H9 (cell line): ENCODE measurements around the gene CTIF. TPM values are rescaled to one million over a fixed set of nuclear protein-coding genes. Genes with fewer than 3 reads are reported as not detected.

Source experiments
- DNase-seq: peaks from one replicate; pipeline ENCODE4 v3.0.0-alpha.2; 2017
- H2AFZ ChIP-seq: one replicate; pipeline ENCODE4 v1.6.1; 2013; ENCODE audit warnings: mild to moderate bottlenecking, low read length, control low read depth, moderate library complexity
- H2AK5ac ChIP-seq: 2 replicates; pipeline ENCODE4 v1.6.1; 2013; ENCODE audit warnings: low read length, control low read depth, mixed read lengths; ENCODE audit not compliant: insufficient read length
- H2BK120ac ChIP-seq: one replicate; pipeline ENCODE4 v1.6.1; 2013; ENCODE audit warnings: low read depth, mild to moderate bottlenecking, low read length, control low read depth, inconsistent platforms; ENCODE audit not compliant: poor library complexity, severe bottlenecking
- H2BK12ac ChIP-seq: 2 replicates; pipeline ENCODE4 v1.6.1; 2013; ENCODE audit warnings: low read length, control low read depth, mixed read lengths, low read depth; ENCODE audit not compliant: insufficient read length
- H2BK15ac ChIP-seq: 2 replicates; pipeline ENCODE4 v1.6.1; 2013; ENCODE audit warnings: low read depth, low read length, control low read depth
- H2BK20ac ChIP-seq: one replicate; pipeline ENCODE4 v1.6.1; 2013; ENCODE audit warnings: low read depth, mild to moderate bottlenecking, low read length, control low read depth, inconsistent platforms; ENCODE audit not compliant: poor library complexity, severe bottlenecking
- H2BK5ac ChIP-seq: 2 replicates; pipeline ENCODE4 v1.6.1; 2013; ENCODE audit warnings: low read length, control low read depth, mixed read lengths; ENCODE audit not compliant: insufficient read length
- H3K14ac ChIP-seq: 2 replicates; pipeline ENCODE4 v1.6.1; 2013; ENCODE audit warnings: low read length, control low read depth; ENCODE audit not compliant: insufficient read depth
- H3K18ac ChIP-seq: 2 replicates; pipeline ENCODE4 v1.6.1; 2013; ENCODE audit warnings: low read depth, mild to moderate bottlenecking, mixed read lengths, low read length, control low read depth; ENCODE audit not compliant: insufficient read length
- H3K23ac ChIP-seq: 2 replicates; pipeline ENCODE4 v1.6.1; 2013; ENCODE audit warnings: low read length, control low read depth, mixed read lengths, low read depth; ENCODE audit not compliant: insufficient read length
- H3K23me2 ChIP-seq: 2 replicates; pipeline ENCODE4 v1.6.1; 2013; ENCODE audit warnings: low read depth, mild to moderate bottlenecking, mixed read lengths, low read length, control low read depth; ENCODE audit not compliant: insufficient read length, poor library complexity, severe bottlenecking
- H3K27ac ChIP-seq: 2 replicates; pipeline ENCODE4 v1.5.1; 2013; ENCODE audit warnings: low read length, control low read depth, mixed read lengths, low read depth; ENCODE audit not compliant: insufficient read length
- H3K27me3 ChIP-seq: 2 replicates; pipeline ENCODE4 v1.6.1; 2013; ENCODE audit warnings: low read length, control low read depth, inconsistent platforms; ENCODE audit not compliant: insufficient read depth
- H3K4ac ChIP-seq: 2 replicates; pipeline ENCODE4 v1.6.1; 2013; ENCODE audit warnings: low read depth, mild to moderate bottlenecking, control low read depth, inconsistent platforms, low read length, moderate library complexity
- H3K4me1 ChIP-seq: 2 replicates; pipeline ENCODE4 v1.6.1; 2013; ENCODE audit warnings: low read length, control low read depth, inconsistent platforms; ENCODE audit not compliant: insufficient read depth
- H3K4me2 ChIP-seq: 2 replicates; pipeline ENCODE4 v1.6.1; 2013; ENCODE audit warnings: low read length, control low read depth, mixed read lengths; ENCODE audit not compliant: insufficient read length, insufficient read depth
- H3K56ac ChIP-seq: 2 replicates; pipeline ENCODE4 v1.6.1; 2013; ENCODE audit warnings: low read depth, mild to moderate bottlenecking, mixed read lengths, low read length, control low read depth; ENCODE audit not compliant: insufficient read length
- H3K79me1 ChIP-seq: 2 replicates; pipeline ENCODE4 v1.6.1; 2013; ENCODE audit warnings: low read depth, mild to moderate bottlenecking, moderate library complexity, low read length, control low read depth, inconsistent platforms; ENCODE audit not compliant: insufficient read depth, poor library complexity, severe bottlenecking
- H3K79me2 ChIP-seq: 2 replicates; pipeline ENCODE4 v1.6.1; 2013; ENCODE audit warnings: low read length, control low read depth, inconsistent platforms; ENCODE audit not compliant: insufficient read depth
- H3K9ac ChIP-seq: 2 replicates; pipeline ENCODE4 v1.6.1; 2013; ENCODE audit warnings: low read length, control low read depth, mixed read lengths; ENCODE audit not compliant: insufficient read length; ENCODE audit errors: extremely low read depth
- H3K9me3 ChIP-seq: one replicate; pipeline ENCODE4 v1.6.1; 2013; ENCODE audit warnings: low read depth, low read length, inconsistent platforms; ENCODE audit not compliant: control insufficient read depth
- H3T11ph ChIP-seq: one replicate; pipeline ENCODE4 v1.6.1; 2013; ENCODE audit warnings: mild to moderate bottlenecking, low read length, control low read depth, inconsistent platforms
- H4K20me1 ChIP-seq: one replicate; pipeline ENCODE4 v1.6.1; 2013; ENCODE audit not compliant: control insufficient read depth, insufficient read length, insufficient read depth
- H4K5ac ChIP-seq: 2 replicates; pipeline ENCODE4 v1.6.1; 2013; ENCODE audit warnings: low read depth, mild to moderate bottlenecking, mixed read lengths, low read length, control low read depth; ENCODE audit not compliant: insufficient read length
- H4K8ac ChIP-seq: replicated peaks from 2 replicates; pipeline ENCODE4 v1.6.1; 2013; ENCODE audit warnings: low read length, control low read depth, mixed read lengths, low read depth; ENCODE audit not compliant: insufficient read length
- H4K91ac ChIP-seq: 2 replicates; pipeline ENCODE4 v1.6.1; 2013; ENCODE audit warnings: low read depth, mild to moderate bottlenecking, moderate library complexity, mixed read lengths, low read length, control low read depth; ENCODE audit not compliant: insufficient read length
- H3K27ac Mint-ChIP-seq, 3 experiments: 2 replicates in 2 of 3; 3 replicates in 1 of 3; pipeline ENCODE4 v1.8.0; 2020 to 2021; ENCODE audit warnings: mixed read lengths in 3 of 3, mild to moderate bottlenecking in 1 of 3, moderate library complexity in 1 of 3
- H3K27me3 Mint-ChIP-seq: 2 replicates; pipeline ENCODE4 v1.8.0; 2021; ENCODE audit warnings: low read depth, mild to moderate bottlenecking, moderate library complexity, mixed read lengths
- H3K36me3 Mint-ChIP-seq, 3 experiments: 2 replicates in 2 of 3; 3 replicates in 1 of 3; pipeline ENCODE4 v1.8.0; 2020 to 2021; ENCODE audit warnings: low read depth in 3 of 3, mixed read lengths in 3 of 3; ENCODE audit not compliant: insufficient read depth in 1 of 3
- H3K4me1 Mint-ChIP-seq, 2 experiments: 2 replicates each; pipeline ENCODE4 v1.8.0; 2020; ENCODE audit warnings: mixed read lengths in 2 of 2
- H3K4me3 Mint-ChIP-seq, 2 experiments: 2 replicates in 1 of 2; 3 replicates in 1 of 2; pipeline ENCODE4 v1.8.0; 2020 to 2021; ENCODE audit warnings: mild to moderate bottlenecking in 2 of 2, mixed read lengths in 2 of 2, moderate library complexity in 1 of 2
- H3K9me3 Mint-ChIP-seq, 2 experiments: 2 replicates in 1 of 2; 3 replicates in 1 of 2; pipeline ENCODE4 v1.8.0; 2020; ENCODE audit warnings: mild to moderate bottlenecking in 2 of 2, mixed read lengths in 2 of 2, moderate library complexity in 1 of 2
- CTCF ChIP-seq: fragments of 200-600 bp; sonication (generic); conservative IDR thresholded peaks from 3 replicates; pipeline ENCODE4 v1.8.0; 2021; ENCODE audit warnings: antibody characterized with exemption, mild to moderate bottlenecking
- WGBS: extraction: QIAGEN DNeasy Blood & Tissue Kit; methylation state at CpG from one replicate; pipeline ENCODE4 v1.1.7; 2013; ENCODE audit warnings: missing lambda C conversion rate, low lambda C conversion rate, mixed read lengths; ENCODE audit not compliant: insufficient read length; ENCODE audit errors: extremely low coverage; 5-methylcytosine and 5-hydroxymethylcytosine counted together
- total RNA-seq: library from RNA; stranded (reverse); gene quantifications from 2 replicates; pipeline ENCODE4 v1.2.1, GENCODE V29; 2021

The CTIF gene
- total RNA-seq, 1 experiment from 2014 or later = 15.8 TPM

- Histone ChIP-seq H4K5ac (no peak overlapping the region), H3K4me1 (peaks cover 9% of the 10 kb centered on the region), H2BK5ac (no peak overlapping the region), H3K56ac (no peak overlapping the region), H2AK5ac (no peak overlapping the region), H3K18ac (peak overlapping the region; percentile 40), H3K79me2 (no peaks in the 10 kb centered on the region), H2BK20ac (no peak overlapping the region), H3K4me2 (no peak overlapping the region), H3K9me3 (no peaks in the 10 kb centered on the region), H2BK120ac (no peak overlapping the region), H3K79me1 (no peaks in the 10 kb centered on the region), H3K9ac (no peak overlapping the region), H3K23ac (no peak overlapping the region), H4K91ac (no peak overlapping the region), H3K4ac (no peak overlapping the region), H3K27ac (no peak overlapping the region), H2AFZ (no peak overlapping the region), H2BK15ac (no peak overlapping the region), H3K27me3 (no peaks in the 10 kb centered on the region), H2BK12ac (no peak overlapping the region), H3K14ac (no peak overlapping the region; the same call in none of the 2 replicates), H4K8ac (no peak overlapping the region), H3T11ph (no peak overlapping the region), H4K20me1 (no peaks in the 10 kb centered on the region), H3K23me2 (no peaks in the 10 kb centered on the region)
- no CpG with 5 or more reads among the region's 13 CpGs for WGBS
- no peak for TF ChIP-seq CTCF
- no peaks in the 10 kb centered on the region; the same call in 1 of the 2 replicates for H3K27me3 Mint-ChIP-seq
- H3K9me3 Mint-ChIP-seq = no peaks in the 10 kb centered on the region
- peak overlapping the region in 1 of 3 experiments; percentile 8; a peak in 2 of 7 replicates for H3K27ac Mint-ChIP-seq
- peak; percentile 64 for DNase-seq
- H3K4me3 Mint-ChIP-seq = peak overlapping the region in 1 of 2 experiments; percentile 61; a peak in 2 of 5 replicates
- H3K4me1 Mint-ChIP-seq = peaks cover 61 to 70% of the 10 kb centered on the region in 2 experiments
- no peaks in the 10 kb centered on the region for H3K36me3 Mint-ChIP-seq
These were observed 290.8 kb downstream of the CTIF start for GRCh38 chr18:48829443-48830149.
